Upper lobe of left lung (tissue), 6 donors: Measurements from ENCODE around the gene EBP. TPM values are rescaled to one million over a fixed set of nuclear protein-coding genes. Genes with fewer than 3 reads are reported as not detected.

Source experiments
- ATAC-seq, 2 donors: fragments of 200-7000 bp; cut with Tn5 transposase; one replicate each; pipeline ENCODE4 v1.9.1; 2022; ENCODE audit warnings: mild to moderate bottlenecking in 2 of 2, moderate library complexity in 2 of 2; ENCODE audit not compliant: low FRiP score in 2 of 2
- DNase-seq, 2 donors: peaks; one replicate each; pipeline ENCODE4 v3.0.0-alpha.2; 2019 to 2020
- H3K27ac ChIP-seq, 4 donors: fragments of 200-600 bp; sonication (generic); one replicate each; pipeline ENCODE4 v1.5.1; 2016 to 2019
- H3K27me3 ChIP-seq, 4 donors: fragments of 200-600 bp; sonication (generic); one replicate each; pipeline ENCODE4 v1.5.1; 2017 to 2019
- H3K36me3 ChIP-seq, 4 donors: fragments of 200-600 bp; sonication (generic); one replicate each; pipeline ENCODE4 v1.5.1; 2016 to 2019
- H3K4me1 ChIP-seq, 4 donors: fragments of 200-600 bp; sonication (generic); one replicate each; pipeline ENCODE4 v1.5.1; 2018 to 2019
- H3K4me3 ChIP-seq, 4 donors: fragments of 200-600 bp; sonication (generic); one replicate each; pipeline ENCODE4 v1.5.1; 2017 to 2019; ENCODE audit warnings: mild to moderate bottlenecking in 2 of 4, moderate library complexity in 1 of 4
- H3K9me3 ChIP-seq, 4 donors: fragments of 200-600 bp; sonication (generic); one replicate each; pipeline ENCODE4 v1.5.1; 2018 to 2019
- EP300 ChIP-seq, 4 donors: sonication (generic); formaldehyde crosslinking; IDR thresholded peaks; one replicate each; pipeline ENCODE4 v1.5.1; 2017; ENCODE audit warnings: antibody characterized with exemption in 4 of 4, control low read depth in 2 of 4
- POLR2A ChIP-seq, 4 donors: fragments of 450-650 bp; IDR thresholded peaks; one replicate each; pipeline ENCODE4 v1.5.1; 2016 to 2017; ENCODE audit warnings: antibody characterized with exemption in 4 of 4, mild to moderate bottlenecking in 2 of 4
- POLR2AphosphoS5 ChIP-seq, 2 donors: sonication (generic); formaldehyde crosslinking; IDR thresholded peaks; one replicate each; pipeline ENCODE4 v1.5.1; 2017; ENCODE audit warnings: antibody characterized with exemption in 2 of 2
- WGBS, 2 donors: methylation state at CpG; one replicate each; pipeline ENCODE4 v1.1.5; 2017 to 2018; 5-methylcytosine and 5-hydroxymethylcytosine counted together
- total RNA-seq, 6 donors: library from RNA; depleted of rRNA in 4 of 6; stranded (reverse); fragments of >200 nt in 4 of 6; gene quantifications; one replicate each; pipeline versions ENCODE4 v1.1.0 to v1.2.1, GENCODE V29; 2016 to 2021
- TF ChIP-seq, protein P1 (sequence below), 6 experiments: fragments of 450-650 bp in 4 of 6; fragments of 200-600 bp in 2 of 6; sonication (generic) in 2 of 6; IDR thresholded peaks; one replicate each; pipeline ENCODE4 v1.5.1; 2016 to 2019; ENCODE audit warnings: antibody characterized with exemption in 6 of 6
- donor health status: DM: no; HTN: no; CAD: no; lungs with moderate emphysema.
- donor health status: DM: no; HTN: yes; CAD: no; lungs with severe emphysema.

EBP gene
- total RNA-seq = 100 to 1,000 TPM in 2 of 6 donors, 10 to 100 TPM in 4; 21.0 to 101 (median 74.9) TPM

DNA sequence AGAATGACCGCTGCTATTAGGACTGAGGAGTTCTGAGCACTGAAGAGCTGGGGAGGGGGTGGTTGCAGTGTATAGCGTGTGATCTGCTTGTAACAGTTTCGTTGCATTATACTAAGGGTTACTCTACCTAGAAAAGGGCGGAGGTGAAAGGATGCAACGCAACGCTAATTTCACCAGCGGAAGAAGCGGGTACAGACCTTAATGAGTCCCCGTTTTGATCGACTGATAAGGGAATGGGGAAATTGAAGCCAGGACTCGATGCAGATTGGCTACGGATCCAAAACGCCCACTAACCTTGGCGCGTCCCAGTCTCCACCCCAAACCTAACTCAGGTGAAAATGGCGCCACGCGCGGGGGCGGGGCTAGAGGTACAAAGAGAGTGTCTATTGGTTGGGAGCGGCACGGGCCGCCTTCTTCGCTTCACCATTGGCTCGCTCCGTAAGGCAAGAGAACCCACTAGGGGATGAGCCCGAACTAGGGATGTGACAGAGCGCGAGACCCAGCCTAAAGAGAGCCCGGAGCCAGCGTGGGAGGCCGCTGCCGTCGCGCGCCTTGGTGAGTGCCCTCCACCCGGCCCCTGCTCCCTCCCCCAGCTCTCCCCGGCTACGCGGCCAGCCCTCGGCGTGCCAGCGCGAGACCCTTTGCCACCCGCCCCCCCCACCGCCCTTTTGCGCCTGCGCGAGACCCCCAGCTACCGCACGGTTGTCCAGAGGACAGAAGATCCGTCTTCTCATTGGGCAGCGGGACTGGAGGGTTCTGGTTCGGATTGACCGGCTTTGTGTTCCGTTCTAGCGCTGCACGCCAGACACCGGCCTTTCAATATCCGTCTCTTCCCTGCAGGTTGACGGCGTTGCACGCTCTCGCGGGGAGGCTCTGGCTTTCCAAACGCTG is at the start of gene EBP:
EBP (plus strand) TSS at position 456 of the 891 bp plus-strand sequence. CDS start 1,964 bp downstream, outside the sequence.
- peak within 1 kb of the TSS; percentile 41 to 68 (median 63) for H3K4me3 ChIP-seq
- TF ChIP-seq POLR2A (IDR thresholded peaks at IDR 0.05) (peak in 1 of 4 donors; percentile 76), POLR2AphosphoS5 (IDR thresholded peaks at IDR 0.05) (peak; percentile 12 to 75), EP300 (IDR thresholded peaks at IDR 0.05) (no peak)
- peak within 1 kb of the TSS; percentile 72 to 88 (median 79) for H3K27ac ChIP-seq
- DNase-seq = peak; percentile 94 to 96
- peaks cover 0 to 7% (median 5%) of the 10 kb centered on the region in 4 donors for H3K4me1 ChIP-seq
- 0 to 36% methylated on average over 17 to 61 of the region's 66 CpGs for WGBS, 2 donors
- peaks cover 0 to 3% (median 0%) of the 10 kb centered on the region in 4 donors for H3K36me3 ChIP-seq
- no peaks in the 10 kb centered on the region for H3K27me3 ChIP-seq
- no peaks in the 10 kb centered on the region for H3K9me3 ChIP-seq
- peak; percentile 96 to 99 for ATAC-seq

DNA sequence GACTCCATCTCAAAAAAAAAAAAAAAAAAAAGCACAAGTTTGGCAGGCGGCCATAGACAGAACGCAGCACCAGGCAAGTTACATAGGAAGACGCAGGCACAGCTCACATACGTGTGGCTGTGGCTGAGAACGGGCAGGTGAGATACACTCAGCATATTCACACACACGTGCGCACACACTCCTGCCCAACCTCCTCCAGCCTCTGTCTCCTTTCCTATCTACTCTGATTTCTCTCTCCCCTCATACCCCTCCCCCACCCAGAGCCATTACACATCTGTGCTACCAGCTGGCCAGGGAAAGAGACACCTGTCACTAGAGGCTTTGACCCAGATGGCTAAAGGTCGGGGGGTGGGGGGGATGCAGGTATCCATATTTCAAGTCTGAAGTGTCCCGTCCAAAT is 49.4 kb upstream of the EBP start:
- WGBS, 2 donors = 72 to 78% methylated on average over 9 of the region's 9 CpGs
- no peaks in the 10 kb centered on the region for H3K9me3 ChIP-seq
- ATAC-seq (no peak), DNase-seq (no peak)
- H3K27me3 ChIP-seq = peaks cover 0 to 11% (median 0%) of the 10 kb centered on the region in 4 donors
- no peak overlapping the region for H3K4me3 ChIP-seq
- H3K36me3 ChIP-seq = no peaks in the 10 kb centered on the region
- TF ChIP-seq EP300 (IDR thresholded peaks at IDR 0.05) (no peak), POLR2AphosphoS5 (IDR thresholded peaks at IDR 0.05) (no peak), POLR2A (IDR thresholded peaks at IDR 0.05) (no peak)
- TF ChIP-seq, protein P1, sequence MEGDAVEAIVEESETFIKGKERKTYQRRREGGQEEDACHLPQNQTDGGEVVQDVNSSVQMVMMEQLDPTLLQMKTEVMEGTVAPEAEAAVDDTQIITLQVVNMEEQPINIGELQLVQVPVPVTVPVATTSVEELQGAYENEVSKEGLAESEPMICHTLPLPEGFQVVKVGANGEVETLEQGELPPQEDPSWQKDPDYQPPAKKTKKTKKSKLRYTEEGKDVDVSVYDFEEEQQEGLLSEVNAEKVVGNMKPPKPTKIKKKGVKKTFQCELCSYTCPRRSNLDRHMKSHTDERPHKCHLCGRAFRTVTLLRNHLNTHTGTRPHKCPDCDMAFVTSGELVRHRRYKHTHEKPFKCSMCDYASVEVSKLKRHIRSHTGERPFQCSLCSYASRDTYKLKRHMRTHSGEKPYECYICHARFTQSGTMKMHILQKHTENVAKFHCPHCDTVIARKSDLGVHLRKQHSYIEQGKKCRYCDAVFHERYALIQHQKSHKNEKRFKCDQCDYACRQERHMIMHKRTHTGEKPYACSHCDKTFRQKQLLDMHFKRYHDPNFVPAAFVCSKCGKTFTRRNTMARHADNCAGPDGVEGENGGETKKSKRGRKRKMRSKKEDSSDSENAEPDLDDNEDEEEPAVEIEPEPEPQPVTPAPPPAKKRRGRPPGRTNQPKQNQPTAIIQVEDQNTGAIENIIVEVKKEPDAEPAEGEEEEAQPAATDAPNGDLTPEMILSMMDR (IDR thresholded peaks at IDR 0.05) = no peak
- H3K27ac ChIP-seq = no peak overlapping the region
- H3K4me1 ChIP-seq = peaks cover 0 to 20% (median 2%) of the 10 kb centered on the region in 4 donors

DNA sequence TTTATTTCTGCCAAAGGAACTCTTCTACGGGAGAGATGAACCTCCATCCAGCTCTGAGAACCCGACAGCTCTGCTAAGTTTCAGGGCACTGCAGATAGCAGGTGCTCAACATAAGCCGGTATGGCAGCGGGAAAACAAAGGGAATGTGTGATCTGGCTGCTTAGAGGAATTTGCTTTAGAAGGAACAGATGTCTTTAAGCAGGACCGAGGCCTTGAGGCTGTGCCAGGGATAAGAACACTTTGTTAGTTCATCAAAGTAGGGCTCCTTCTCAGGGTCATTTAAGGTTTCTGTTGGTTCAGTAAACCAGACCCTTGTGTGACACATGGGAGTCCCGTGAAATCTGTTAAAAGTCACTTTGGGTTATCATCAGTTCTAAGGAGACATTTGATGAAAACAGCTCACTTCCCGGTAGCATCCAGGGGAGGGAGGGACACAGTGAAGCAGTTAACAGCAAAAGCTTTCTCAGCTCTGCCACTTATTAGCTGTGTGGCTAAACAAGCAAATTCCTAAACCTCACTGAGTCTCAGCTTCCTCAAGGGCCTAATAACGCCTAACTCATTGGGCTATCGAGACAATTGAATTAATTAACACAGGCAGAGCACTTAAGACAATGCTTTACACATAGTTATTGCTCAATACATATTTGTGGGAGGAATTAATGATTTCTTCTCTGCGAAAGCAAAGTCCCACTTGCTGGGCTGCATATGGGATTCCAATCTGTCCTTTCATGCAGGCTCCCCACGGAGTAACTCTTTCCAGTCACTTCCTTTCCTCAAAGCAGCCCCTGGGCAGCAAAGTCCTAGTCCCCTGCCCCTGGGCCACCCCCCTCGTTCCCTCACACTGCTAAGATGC is 48.5 kb upstream of the EBP start:
- DNase-seq (no peak), ATAC-seq (no peak)
- Histone ChIP-seq H3K27ac (no peak overlapping the region), H3K4me1 (peaks cover 0 to 15% (median 2%) of the 10 kb centered on the region in 4 donors), H3K4me3 (no peak overlapping the region), H3K36me3 (no peaks in the 10 kb centered on the region), H3K27me3 (peaks cover 0 to 7% (median 0%) of the 10 kb centered on the region in 4 donors), H3K9me3 (no peaks in the 10 kb centered on the region)
- WGBS, 2 donors = 66 to 68% methylated on average over 8 to 12 of the region's 12 CpGs
- TF ChIP-seq EP300 (IDR thresholded peaks at IDR 0.05) = no peak
- TF ChIP-seq, protein P1 (IDR thresholded peaks at IDR 0.05) = no peak
- no peak for TF ChIP-seq POLR2A (IDR thresholded peaks at IDR 0.05)
- TF ChIP-seq POLR2AphosphoS5 (IDR thresholded peaks at IDR 0.05) = no peak

DNA sequence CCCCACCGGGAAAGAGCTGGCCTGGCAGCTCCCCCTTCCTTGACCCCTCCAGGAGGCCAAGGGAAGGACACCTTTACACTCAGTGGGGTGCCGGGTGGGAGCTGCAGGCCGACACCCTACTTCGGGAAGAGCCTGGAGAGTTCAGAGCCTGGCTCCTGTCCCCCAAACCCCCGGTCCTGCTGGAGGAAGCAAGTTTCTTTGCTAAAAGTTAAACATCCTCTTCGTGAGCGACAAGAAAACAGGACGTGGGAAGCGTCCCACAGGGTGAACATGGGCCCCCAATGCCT is 48.0 kb upstream of the EBP start:
- Histone ChIP-seq H3K4me3 (no peak overlapping the region), H3K36me3 (no peaks in the 10 kb centered on the region), H3K9me3 (no peaks in the 10 kb centered on the region), H3K27ac (no peak overlapping the region), H3K27me3 (peaks cover 0 to 3% (median 0%) of the 10 kb centered on the region in 4 donors), H3K4me1 (peaks cover 0 to 15% (median 2%) of the 10 kb centered on the region in 4 donors)
- ATAC-seq = no peak
- DNase-seq = no peak
- TF ChIP-seq POLR2A (IDR thresholded peaks at IDR 0.05) (no peak), POLR2AphosphoS5 (IDR thresholded peaks at IDR 0.05) (no peak), EP300 (IDR thresholded peaks at IDR 0.05) (no peak)
- TF ChIP-seq, protein P1 (IDR thresholded peaks at IDR 0.05) = no peak
- 63 to 66% methylated on average over 9 of the region's 9 CpGs for WGBS, 2 donors

DNA sequence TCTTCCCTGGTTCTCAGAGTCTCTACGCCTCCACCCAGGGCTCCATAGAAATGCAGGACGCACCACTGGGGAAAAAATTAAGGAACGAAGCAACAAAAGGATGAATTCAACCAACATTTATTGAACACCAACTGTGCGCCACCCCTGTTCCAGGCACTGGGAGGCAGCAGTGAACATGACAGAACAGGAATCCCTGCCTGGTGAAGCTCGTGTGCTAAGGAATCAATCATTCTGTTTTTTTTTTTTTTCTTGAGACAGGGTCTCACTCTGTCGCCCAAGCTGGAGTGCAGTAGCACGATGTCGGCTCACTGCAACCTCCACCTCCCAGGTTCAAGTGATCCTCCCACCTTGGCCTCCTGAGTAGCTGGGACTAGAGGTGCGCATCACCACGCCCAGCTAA is 47.5 kb upstream of the EBP start:
- no peaks in the 10 kb centered on the region for H3K9me3 ChIP-seq
- TF ChIP-seq, protein P1 (IDR thresholded peaks at IDR 0.05) = no peak
- WGBS, 2 donors = 73 to 75% methylated on average over 10 of the region's 10 CpGs
- ATAC-seq (no peak), DNase-seq (no peak)
- H3K4me3 ChIP-seq = no peak overlapping the region
- no peaks in the 10 kb centered on the region for H3K27me3 ChIP-seq
- H3K36me3 ChIP-seq = no peaks in the 10 kb centered on the region
- H3K27ac ChIP-seq = no peak overlapping the region
- peaks cover 0 to 15% (median 2%) of the 10 kb centered on the region in 4 donors for H3K4me1 ChIP-seq
